Panc1 (cell line): ENCODE measurements around the gene ZG16B. TPM values are rescaled to one million over a fixed set of nuclear protein-coding genes. Genes with fewer than 3 reads are reported as not detected.

ENCODE experiments used
- ATAC-seq: fragments of 200-7000 bp; cut with Tn5 transposase; 2 replicates; pipeline ENCODE4 v1.9.1; 2020; ENCODE audit warnings: mild to moderate bottlenecking, moderate library complexity
- BruUV-seq: library from RNA; stranded (reverse); fragments of 400-500 nt; replicated peaks from 2 replicates; lab custom pipeline; 2021; lab: Mats Ljungman, UMichigan
- CTCF ChIA-PET: fragments of 300-600 bp; sonication (Branson Sonifier 250); formaldehyde crosslinking; loops from one replicate; lab custom pipeline; 2022; ENCODE audit warnings: antibody characterized with exemption; lab: Charles Lee
- POLR2A ChIA-PET: fragments of 300-600 bp; sonication (Branson Sonifier 250); formaldehyde crosslinking; loops from one replicate; lab custom pipeline; 2022; ENCODE audit warnings: antibody characterized with exemption; lab: Charles Lee
- DNase-seq: peaks from one replicate; pipeline ENCODE4 v3.0.0-alpha.2; 2010; ENCODE audit warnings: low read depth, low spot score
- H3K27ac ChIP-seq: 2 replicates; pipeline ENCODE4 v1.5.1; 2011; ENCODE audit warnings: mild to moderate bottlenecking, low read length, inconsistent platforms
- H3K27me3 ChIP-seq: fragments of 200-500 bp; sonication (Bioruptor generic); 2 replicates; pipeline ENCODE4 v1.6.0; 2014; ENCODE audit warnings: low read length, inconsistent platforms; ENCODE audit not compliant: control insufficient read depth, insufficient read depth
- H3K36me3 ChIP-seq: fragments of 200-500 bp; sonication (Bioruptor generic); 2 replicates; pipeline ENCODE4 v1.5.1; 2014; ENCODE audit warnings: inconsistent platforms, mild to moderate bottlenecking, low read length, moderate library complexity; ENCODE audit not compliant: control insufficient read depth, insufficient read depth
- H3K4me1 ChIP-seq: 2 replicates; pipeline ENCODE4 v1.5.1; 2011; ENCODE audit warnings: inconsistent platforms, mild to moderate bottlenecking, low read length, moderate library complexity; ENCODE audit not compliant: control insufficient read depth, insufficient read depth
- H3K4me3 ChIP-seq, 2 experiments: 2 replicates each; pipeline ENCODE4 v1.5.1; 2011 to 2012; ENCODE audit warnings: low read depth in 2 of 2, low read length in 2 of 2, mild to moderate bottlenecking in 2 of 2, inconsistent platforms in 1 of 2, moderate library complexity in 1 of 2
- H3K9me3 ChIP-seq: fragments of 200-500 bp; sonication (Bioruptor generic); 2 replicates; pipeline ENCODE4 v1.5.1; 2014; ENCODE audit warnings: low read depth, mild to moderate bottlenecking, inconsistent platforms, low read length, moderate library complexity; ENCODE audit not compliant: control insufficient read depth, insufficient read depth
- CTCF ChIP-seq: fragments of 450-650 bp; IDR thresholded peaks from 2 replicates; pipeline ENCODE4 v1.5.1; 2017; ENCODE audit warnings: mild to moderate bottlenecking
- POLR2AphosphoS5 ChIP-seq: IDR thresholded peaks from 2 replicates; pipeline ENCODE4 v1.6.1; 2012; ENCODE audit warnings: mild to moderate bottlenecking, low read depth, low read length, moderate library complexity
- REST ChIP-seq, 2 experiments: IDR thresholded peaks; 2 replicates each; pipeline ENCODE4 v1.6.1; 2011 to 2012; ENCODE audit warnings: low read depth in 2 of 2, control low read depth in 1 of 2, low read length in 1 of 2, mild to moderate bottlenecking in 1 of 2, moderate library complexity in 1 of 2; ENCODE audit not compliant: insufficient read depth in 1 of 2
- SIN3A ChIP-seq: IDR thresholded peaks from 2 replicates; pipeline ENCODE4 v1.6.1; 2012; ENCODE audit warnings: low read depth, mild to moderate bottlenecking, low read length, moderate library complexity, borderline replicate concordance; ENCODE audit not compliant: insufficient read depth
- TCF7L2 ChIP-seq: IDR thresholded peaks from 2 replicates; pipeline ENCODE4 v1.6.1; 2011; ENCODE audit warnings: mild to moderate bottlenecking, low read depth, low read length, inconsistent platforms
- in situ Hi-C: cut with HindIII; loops from 2 replicates; pipeline ENCODE4 v1.10.0; 2016; ENCODE audit warnings: low sequenced_read_pairs, low pct_unique_long_range_greater_than_20kb
- intact Hi-C: fragments of 100-400 bp; cut with micrococcal nuclease; formaldehyde crosslinking; loops from one replicate; pipeline ENCODE4 v1.10.0; 2022; ENCODE audit not compliant: unreplicated experiment
- total RNA-seq: library from RNA; stranded (reverse); gene quantifications from one replicate; pipeline ENCODE4 v1.2.1, GENCODE V29; 2021; ENCODE audit not compliant: unreplicated experiment

Gene ZG16B
- total RNA-seq, 1 experiment from 2014 or later: 9.1 TPM

GRCh38 chr16:2790631-2791030 is 39.5 kb upstream of the ZG16B start:
- ATAC-seq (0 out of 2 replicates have a peak, but pooled peaks have one; percentile 13), DNase-seq (no peak)
- no peaks in the 10 kb centered on the region for H3K27me3 ChIP-seq
- H3K36me3 ChIP-seq: no peaks in the 10 kb centered on the region
- H3K4me1 ChIP-seq: peaks cover 13% of the 10 kb centered on the region; the same call in 1 of the 2 replicates
- ChIA-PET CTCF (no interaction called here), POLR2A (interaction anchor here (0.7 kb wide), 1 partner anchor 34 kb away, joined by 5 read pairs; no protein-coding TSS in a partner anchor)
- no peak overlapping the region for H3K4me3 ChIP-seq
- BruUV-seq: no TSS peak
- TF ChIP-seq REST (IDR thresholded peaks at IDR 0.05; ENCODE audit: insufficient read depth in 1 of 2, low read depth in 2 of 2, low read length in 1 of 2): no peak
- no peak for TF ChIP-seq TCF7L2
- TF ChIP-seq POLR2AphosphoS5: no peak
- TF ChIP-seq CTCF: no peak
- TF ChIP-seq SIN3A: no peak
- intact Hi-C loops (no loop called here), in situ Hi-C loops (no loop called here)
- no peaks in the 10 kb centered on the region for H3K9me3 ChIP-seq
- no peak overlapping the region for H3K27ac ChIP-seq

- intact Hi-C loops (no loop called here), in situ Hi-C loops (no loop called here)
- H3K27ac ChIP-seq: no peak overlapping the region
- no peaks in the 10 kb centered on the region for H3K36me3 ChIP-seq
- TF ChIP-seq SIN3A (no peak), POLR2AphosphoS5 (no peak), TCF7L2 (no peak), CTCF (no peak), REST (IDR thresholded peaks at IDR 0.05; ENCODE audit: insufficient read depth in 1 of 2, low read depth in 2 of 2, low read length in 1 of 2) (no peak)
- no peak for ATAC-seq
- H3K4me3 ChIP-seq: no peak overlapping the region
- H3K9me3 ChIP-seq: no peaks in the 10 kb centered on the region
- H3K27me3 ChIP-seq: no peaks in the 10 kb centered on the region
- H3K4me1 ChIP-seq: peaks cover 9% of the 10 kb centered on the region; the same call in 1 of the 2 replicates
- DNase-seq: no peak
- POLR2A ChIA-PET: no interaction called here
- no TSS peak for BruUV-seq
- CTCF ChIA-PET: no interaction called here
These were observed 38.9 kb upstream of the ZG16B start for GRCh38 chr16:2791174-2791573.
